Activated B cell treated with CpG ODN at 0.5 μM for 24 hours (primary cell): ENCODE measurements around the gene NFKBIE. TPM values are rescaled to one million over a fixed set of nuclear protein-coding genes. Genes with fewer than 3 reads are reported as not detected.

ENCODE experiments used
- ATAC-seq: fragments of 200-7000 bp; cut with Tn5 transposase; one replicate; pipeline ENCODE4 v1.10.0; 2021; ENCODE audit warnings: low read depth, mild to moderate bottlenecking, moderate library complexity
- CTCF ChIA-PET: fragments of 350-600 bp; sonication (Branson Sonifier 250); formaldehyde crosslinking; loops from one replicate; lab custom pipeline; 2021; ENCODE audit warnings: antibody characterized with exemption; lab: Charles Lee
- POLR2A ChIA-PET: fragments of 350-600 bp; sonication (Branson Sonifier 250); formaldehyde crosslinking; loops from one replicate; lab custom pipeline; 2021; ENCODE audit warnings: antibody characterized with exemption; lab: Charles Lee
- DNase-seq: peaks from one replicate; pipeline ENCODE4 v3.0.0; 2022
- H3K27ac Mint-ChIP-seq: one replicate; pipeline ENCODE4 v1.8.0; 2020; ENCODE audit warnings: mixed read lengths
- H3K27me3 Mint-ChIP-seq: one replicate; pipeline ENCODE4 v1.8.0; 2021; ENCODE audit warnings: mixed read lengths
- H3K36me3 Mint-ChIP-seq: one replicate; pipeline ENCODE4 v1.8.0; 2021; ENCODE audit warnings: low read depth, mixed read lengths
- H3K4me1 Mint-ChIP-seq: one replicate; pipeline ENCODE4 v1.8.0; 2021; ENCODE audit warnings: mixed read lengths
- H3K4me3 Mint-ChIP-seq: one replicate; pipeline ENCODE4 v1.8.0; 2020; ENCODE audit warnings: mild to moderate bottlenecking, mixed read lengths
- H3K9me3 Mint-ChIP-seq: one replicate; pipeline ENCODE4 v1.8.0; 2020; ENCODE audit warnings: mixed read lengths
- CTCF ChIP-seq: fragments of 200-600 bp; IDR thresholded peaks from one replicate; pipeline ENCODE4 v1.8.0; 2022; ENCODE audit warnings: antibody characterized with exemption, mild to moderate bottlenecking
- intact Hi-C: fragments of 100-400 bp; cut with micrococcal nuclease; formaldehyde crosslinking; loops from one replicate; pipeline ENCODE4 v1.15.1; 2024
- total RNA-seq: library from RNA; stranded (reverse); gene quantifications from 2 replicates; pipeline ENCODE4 v1.2.3, GENCODE V29; 2022

Gene NFKBIE
- total RNA-seq, 1 donor from 2014 or later: 94.7 TPM

DNA sequence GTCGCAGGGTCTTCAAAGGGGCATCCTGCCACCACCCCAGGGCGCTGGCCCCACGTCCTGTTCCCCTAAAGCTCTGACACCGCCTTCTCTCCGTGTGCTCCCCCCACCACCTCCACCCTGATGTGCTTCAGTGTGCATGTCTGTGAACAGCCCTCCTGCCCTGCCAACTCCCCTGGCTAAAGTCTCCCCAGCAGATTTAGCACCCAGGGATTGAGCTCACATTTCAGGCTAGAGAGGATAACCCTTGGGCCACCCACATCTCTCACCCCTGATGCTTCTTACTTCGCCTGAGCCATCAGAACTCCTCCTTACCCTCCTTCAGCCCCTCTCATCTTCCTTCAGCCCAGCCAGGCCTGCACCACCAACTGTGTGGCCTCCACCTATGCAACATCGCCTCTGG lies 12.4 kb upstream of the NFKBIE start:
- H3K9me3 Mint-ChIP-seq: no peaks in the 10 kb centered on the region
- H3K36me3 Mint-ChIP-seq: no peaks in the 10 kb centered on the region
- peaks cover 55% of the 10 kb centered on the region for H3K27me3 Mint-ChIP-seq
- POLR2A ChIA-PET: no interaction called here
- no peaks in the 10 kb centered on the region for H3K4me1 Mint-ChIP-seq
- H3K27ac Mint-ChIP-seq: no peak overlapping the region
- no peak for DNase-seq
- no peak for ATAC-seq
- no peak overlapping the region for H3K4me3 Mint-ChIP-seq
- CTCF ChIA-PET: no interaction called here
- no peak for TF ChIP-seq CTCF
- intact Hi-C loops: no loop called here

DNA sequence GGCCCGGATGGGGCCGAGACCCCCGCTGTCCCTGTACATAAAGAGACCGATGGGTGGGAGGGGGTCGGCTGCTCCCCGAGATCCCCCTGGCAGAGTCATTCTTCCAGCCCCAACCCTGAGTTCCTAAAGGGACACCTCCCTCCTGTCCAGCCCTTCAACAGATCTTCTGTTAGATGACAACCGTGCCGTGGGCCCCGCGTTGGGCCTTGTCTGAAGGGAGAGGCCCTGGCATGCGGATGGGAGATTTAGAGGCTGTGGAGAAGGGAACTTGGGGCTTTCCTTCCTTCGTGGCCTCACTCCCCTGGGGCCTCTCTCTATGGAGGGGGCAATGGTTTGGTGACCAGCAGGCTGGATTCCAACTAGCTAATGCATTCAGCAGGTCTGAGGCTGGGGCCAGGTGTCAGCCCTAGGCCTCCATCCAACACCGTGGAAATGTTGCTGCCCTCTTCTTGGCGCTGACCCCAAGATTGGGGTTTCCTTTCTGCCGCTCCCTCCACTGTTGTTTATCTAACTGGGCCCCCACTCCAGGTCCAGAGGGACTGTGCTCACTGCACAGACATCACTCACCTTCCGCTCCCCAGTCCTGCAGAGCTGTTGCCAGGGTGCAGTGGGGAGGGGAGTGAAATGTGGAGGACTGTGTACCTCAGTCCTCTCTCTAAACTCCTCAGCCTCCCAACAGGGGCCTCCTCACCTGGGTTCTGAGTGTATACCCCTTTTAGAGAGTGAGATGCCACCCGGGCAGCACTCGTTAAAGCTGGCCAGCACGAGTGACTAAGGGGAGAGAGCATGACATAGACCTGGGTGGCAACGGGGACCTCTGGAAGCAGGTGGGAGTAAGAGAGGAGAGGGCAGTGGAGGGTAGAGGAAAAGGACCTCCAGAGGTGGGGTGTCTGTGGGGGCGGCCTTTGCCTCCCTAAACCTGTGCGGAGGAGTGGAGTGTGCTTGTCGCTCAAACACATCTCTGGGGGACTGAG lies 11.6 kb upstream of the NFKBIE start:
- H3K4me1 Mint-ChIP-seq: no peaks in the 10 kb centered on the region
- H3K27ac Mint-ChIP-seq: no peak overlapping the region
- no peak for ATAC-seq
- intact Hi-C loops: no loop called here
- H3K27me3 Mint-ChIP-seq: peaks cover 56% of the 10 kb centered on the region
- H3K4me3 Mint-ChIP-seq: peak overlapping the region; percentile 50
- POLR2A ChIA-PET: interaction anchor here (0.6 kb wide), 1 partner anchor 60 kb away, joined by 3 read pairs; no protein-coding TSS in a partner anchor
- TF ChIP-seq CTCF: no peak
- CTCF ChIA-PET: interaction anchor here (1.4 kb wide), 1 partner anchor 10 kb away, joined by 5 read pairs; no protein-coding TSS in a partner anchor
- H3K36me3 Mint-ChIP-seq: no peaks in the 10 kb centered on the region
- no peak for DNase-seq
- H3K9me3 Mint-ChIP-seq: no peaks in the 10 kb centered on the region

DNA sequence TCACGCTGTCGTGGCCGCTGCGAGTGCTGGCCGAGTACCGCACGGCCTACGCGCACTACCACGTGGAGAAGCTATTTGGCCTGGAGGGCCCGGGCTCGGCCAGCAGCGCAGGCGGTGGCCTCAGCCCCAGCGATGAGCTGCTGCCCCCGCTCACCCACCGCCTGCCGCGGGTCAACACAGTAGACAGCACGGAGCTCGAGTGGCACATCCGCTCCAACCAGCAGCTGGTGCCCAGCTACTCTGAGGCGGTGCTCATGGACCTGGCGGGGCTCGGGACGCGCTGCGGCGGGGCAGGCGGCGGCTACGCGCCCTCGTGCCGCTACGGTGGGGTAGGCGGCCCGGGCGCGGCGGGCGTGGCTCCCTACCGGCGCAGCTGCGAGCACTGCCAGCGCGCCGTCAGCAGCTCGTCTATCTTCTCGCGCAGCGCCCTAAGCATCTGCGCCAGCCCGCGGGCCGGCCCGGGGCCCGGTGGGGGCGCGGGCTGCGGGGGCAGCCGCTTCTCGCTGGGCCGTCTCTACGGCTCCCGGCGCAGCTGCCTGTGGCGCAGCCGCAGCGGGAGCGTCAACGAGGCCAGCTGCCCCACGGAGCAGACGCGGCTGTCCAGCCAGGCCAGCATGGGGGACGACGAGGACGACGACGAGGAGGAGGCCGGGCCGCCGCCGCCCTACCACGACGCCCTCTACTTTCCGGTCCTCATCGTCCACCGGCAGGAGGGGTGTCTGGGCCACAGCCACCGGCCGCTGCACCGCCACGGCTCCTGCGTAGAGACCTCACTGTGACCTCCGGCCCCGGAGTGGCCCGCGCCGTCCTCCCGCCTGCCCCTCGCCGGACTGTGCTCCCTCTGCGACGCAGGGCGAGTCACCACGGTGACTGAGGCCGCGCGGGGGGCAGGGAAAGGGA lies 10.6 kb upstream of the NFKBIE start:
- H3K4me3 Mint-ChIP-seq: peak overlapping the region; percentile 41
- no peaks in the 10 kb centered on the region for H3K9me3 Mint-ChIP-seq
- no peak for DNase-seq
- H3K27me3 Mint-ChIP-seq: peaks cover 61% of the 10 kb centered on the region
- intact Hi-C loops: no loop called here
- TF ChIP-seq CTCF: no peak
- POLR2A ChIA-PET: interaction anchor here (0.5 to 0.7 kb wide), 2 partner anchors 17 to 165 kb away, joined by 3 to 5 read pairs; no protein-coding TSS in a partner anchor
- no peaks in the 10 kb centered on the region for H3K36me3 Mint-ChIP-seq
- peaks cover 3% of the 10 kb centered on the region for H3K4me1 Mint-ChIP-seq
- CTCF ChIA-PET: interaction anchor here (1.4 to 1.5 kb wide), 2 partner anchors 9 to 30 kb away, joined by 4 to 5 read pairs; no protein-coding TSS in a partner anchor
- H3K27ac Mint-ChIP-seq: no peak overlapping the region
- peak; percentile 76 for ATAC-seq

GRCh38 chr6:44275271-44275748 lies 10.0 kb upstream of the NFKBIE start:
- Mint-ChIP-seq H3K9me3 (no peaks in the 10 kb centered on the region), H3K4me1 (peaks cover 3% of the 10 kb centered on the region), H3K27me3 (peaks cover 59% of the 10 kb centered on the region), H3K27ac (no peak overlapping the region), H3K36me3 (no peaks in the 10 kb centered on the region), H3K4me3 (peak overlapping the region; percentile 41)
- TF ChIP-seq CTCF: no peak
- ATAC-seq (no peak), DNase-seq (no peak)
- CTCF ChIA-PET: interaction anchor here (1.4 to 1.5 kb wide), 2 partner anchors 8 to 30 kb away, joined by 4 to 5 read pairs; no protein-coding TSS in a partner anchor
- POLR2A ChIA-PET: interaction anchor here (0.5 to 0.7 kb wide), 2 partner anchors 18 to 165 kb away, joined by 3 to 5 read pairs; no protein-coding TSS in a partner anchor
- intact Hi-C loops: no loop called here
